PFSK-1 (cell line): ENCODE measurements around the gene KIT.

Experiments
- FOXP2 ChIP-seq: optimal IDR thresholded peaks from 2 replicates; pipeline ENCODE3; 2011; ENCODE audit warnings: borderline replicate concordance, control low read depth, inconsistent platforms; ENCODE audit not compliant: insufficient read depth; ENCODE audit errors: extremely low read length, extremely low read depth
- POLR2AphosphoS5 ChIP-seq: IDR thresholded peaks from 2 replicates; pipeline ENCODE4 v1.6.1; 2012; ENCODE audit warnings: low read depth, mild to moderate bottlenecking, control low read depth, low read length, moderate library complexity
- SIN3A ChIP-seq: IDR thresholded peaks from 2 replicates; pipeline ENCODE4 v1.6.1; 2012; ENCODE audit warnings: mild to moderate bottlenecking, low read length, moderate library complexity, borderline replicate concordance; ENCODE audit not compliant: insufficient read depth
- TAF1 ChIP-seq: IDR thresholded peaks from 2 replicates; pipeline ENCODE4 v1.6.1; 2012; ENCODE audit warnings: low read length, control low read depth, borderline replicate concordance; ENCODE audit not compliant: insufficient read depth
- TF ChIP-seq, protein P1 (sequence below), 2 experiments: IDR thresholded peaks; 2 replicates each; pipeline versions ENCODE4 v1.6.1 to v1.8.0; 2011 to 2012; ENCODE audit warnings: low read depth in 2 of 2, low read length in 2 of 2, control low read depth in 1 of 2, inconsistent platforms in 1 of 2, mild to moderate bottlenecking in 1 of 2, moderate library complexity in 1 of 2; ENCODE audit not compliant: insufficient read depth in 1 of 2

DNA sequence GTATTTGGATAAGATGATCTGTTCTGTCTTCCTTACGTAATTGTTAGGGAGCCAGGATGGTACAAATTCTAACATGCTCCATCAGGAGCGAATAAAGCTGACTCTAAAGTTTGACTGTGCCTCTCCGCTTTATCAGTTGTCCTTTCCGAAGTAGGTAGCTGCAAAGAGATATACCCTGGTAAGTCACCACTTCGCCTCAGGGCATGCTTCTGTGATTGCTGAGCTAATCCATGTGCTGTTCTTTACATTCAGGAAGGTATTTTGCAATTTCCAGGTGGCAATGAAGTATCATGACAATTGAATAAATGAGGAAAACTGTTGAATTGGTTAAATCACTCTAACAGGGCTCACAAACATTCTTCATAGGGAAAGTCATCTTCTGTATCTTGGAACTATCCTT lies 38.9 kb downstream of the KIT start:
- no peak for TF ChIP-seq POLR2AphosphoS5
- TF ChIP-seq SIN3A = no peak
- TF ChIP-seq, protein P1, sequence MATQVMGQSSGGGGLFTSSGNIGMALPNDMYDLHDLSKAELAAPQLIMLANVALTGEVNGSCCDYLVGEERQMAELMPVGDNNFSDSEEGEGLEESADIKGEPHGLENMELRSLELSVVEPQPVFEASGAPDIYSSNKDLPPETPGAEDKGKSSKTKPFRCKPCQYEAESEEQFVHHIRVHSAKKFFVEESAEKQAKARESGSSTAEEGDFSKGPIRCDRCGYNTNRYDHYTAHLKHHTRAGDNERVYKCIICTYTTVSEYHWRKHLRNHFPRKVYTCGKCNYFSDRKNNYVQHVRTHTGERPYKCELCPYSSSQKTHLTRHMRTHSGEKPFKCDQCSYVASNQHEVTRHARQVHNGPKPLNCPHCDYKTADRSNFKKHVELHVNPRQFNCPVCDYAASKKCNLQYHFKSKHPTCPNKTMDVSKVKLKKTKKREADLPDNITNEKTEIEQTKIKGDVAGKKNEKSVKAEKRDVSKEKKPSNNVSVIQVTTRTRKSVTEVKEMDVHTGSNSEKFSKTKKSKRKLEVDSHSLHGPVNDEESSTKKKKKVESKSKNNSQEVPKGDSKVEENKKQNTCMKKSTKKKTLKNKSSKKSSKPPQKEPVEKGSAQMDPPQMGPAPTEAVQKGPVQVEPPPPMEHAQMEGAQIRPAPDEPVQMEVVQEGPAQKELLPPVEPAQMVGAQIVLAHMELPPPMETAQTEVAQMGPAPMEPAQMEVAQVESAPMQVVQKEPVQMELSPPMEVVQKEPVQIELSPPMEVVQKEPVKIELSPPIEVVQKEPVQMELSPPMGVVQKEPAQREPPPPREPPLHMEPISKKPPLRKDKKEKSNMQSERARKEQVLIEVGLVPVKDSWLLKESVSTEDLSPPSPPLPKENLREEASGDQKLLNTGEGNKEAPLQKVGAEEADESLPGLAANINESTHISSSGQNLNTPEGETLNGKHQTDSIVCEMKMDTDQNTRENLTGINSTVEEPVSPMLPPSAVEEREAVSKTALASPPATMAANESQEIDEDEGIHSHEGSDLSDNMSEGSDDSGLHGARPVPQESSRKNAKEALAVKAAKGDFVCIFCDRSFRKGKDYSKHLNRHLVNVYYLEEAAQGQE (IDR thresholded peaks at IDR 0.05; ENCODE audit: insufficient read depth in 1 of 2, low read depth in 2 of 2, low read length in 2 of 2) = no peak
- TF ChIP-seq TAF1 = no peak
- no peak for TF ChIP-seq FOXP2
